Superior temporal gyrus (tissue), 1 donor: ENCODE data around the gene PRMT7.
"Not testable (repeated sequence)": the region's sequence is repeated elsewhere in the genome, so short reads cannot be mapped to it uniquely, and the experiment has no call there.

Experiments
- DNase-seq: peaks from one replicate; pipeline ENCODE4 v3.0.0-alpha.2; 2016; ENCODE audit errors: extremely low spot score

Gene PRMT7

DNA sequence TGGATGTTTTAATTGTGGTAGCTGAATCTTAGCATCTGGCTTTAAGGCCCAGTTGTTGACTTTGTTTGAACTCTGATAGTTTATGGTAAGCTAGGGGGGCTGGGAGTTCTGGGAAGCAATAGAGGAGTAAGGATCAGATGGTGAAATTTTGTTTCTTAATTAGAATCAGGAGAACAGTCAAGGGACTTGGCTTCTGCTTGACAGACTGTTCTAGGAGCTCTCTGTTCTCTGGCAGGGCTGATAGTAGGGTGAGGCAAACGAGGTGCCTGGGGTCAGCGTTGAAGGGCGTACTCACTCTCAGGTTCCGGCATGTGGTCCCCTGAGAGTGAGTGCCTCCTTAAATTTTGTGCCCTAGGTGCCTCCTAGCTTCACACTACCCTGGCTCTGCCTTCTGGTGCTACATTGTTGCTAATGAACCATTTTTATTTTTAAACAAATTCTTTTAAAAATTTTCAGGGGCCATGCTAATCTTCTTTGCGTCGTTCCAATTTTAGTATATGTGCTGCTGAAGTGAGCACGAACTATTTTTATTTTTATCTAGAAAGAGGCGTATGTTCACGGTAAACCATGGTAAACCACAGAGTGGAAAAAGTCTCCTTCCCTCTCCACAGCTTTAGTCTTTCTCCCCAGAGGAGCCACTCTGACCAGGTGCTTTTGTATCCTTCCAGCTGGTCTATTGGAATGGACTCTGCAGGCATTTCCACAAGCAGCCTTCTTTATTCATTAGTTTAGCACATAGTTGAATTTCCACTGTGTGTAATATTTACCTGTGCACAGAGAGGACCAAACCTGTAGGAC is 26.8 kb upstream of the PRMT7 start:
- no peak for DNase-seq

DNA sequence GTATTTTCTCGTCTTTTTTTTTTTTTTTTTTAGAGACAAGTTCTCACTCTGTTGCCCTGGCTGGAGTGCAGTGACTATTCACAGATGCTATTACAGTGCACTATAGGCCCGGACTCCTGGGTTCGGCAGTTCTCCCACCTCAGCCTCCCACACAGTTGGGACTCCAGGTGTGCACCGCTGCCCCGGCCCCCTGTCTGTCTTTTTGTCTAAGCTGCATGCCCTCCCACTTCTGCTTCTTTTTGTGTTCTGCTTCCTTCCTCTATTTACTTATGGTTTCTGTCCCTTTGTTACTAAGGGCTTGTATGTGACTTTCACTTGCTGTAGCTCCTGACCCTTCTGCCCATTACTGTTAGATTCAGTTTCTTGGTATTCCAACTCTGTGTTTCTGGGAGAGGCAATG is 26.0 kb upstream of the PRMT7 start:
- no peak for DNase-seq

DNA sequence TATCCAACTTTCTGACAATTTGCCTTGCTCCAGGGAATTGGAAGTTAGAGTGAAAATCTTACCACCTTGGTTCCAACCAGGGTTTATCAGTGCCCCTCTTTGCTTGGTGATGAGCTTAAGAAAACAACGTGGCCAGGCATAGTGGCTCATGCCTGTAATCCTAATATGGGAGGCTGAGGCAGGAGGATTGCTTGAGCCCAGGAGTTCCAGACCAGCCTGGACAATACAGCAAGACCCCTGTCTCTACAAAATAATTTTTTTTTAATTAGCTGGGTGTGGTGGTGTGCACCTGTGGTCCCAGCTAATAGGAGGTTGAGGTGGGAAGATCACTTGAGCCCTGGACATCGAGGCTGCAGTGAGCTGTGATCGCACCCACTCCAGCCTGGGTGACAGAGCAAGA is 25.1 kb upstream of the PRMT7 start:
- no peak for DNase-seq

DNA sequence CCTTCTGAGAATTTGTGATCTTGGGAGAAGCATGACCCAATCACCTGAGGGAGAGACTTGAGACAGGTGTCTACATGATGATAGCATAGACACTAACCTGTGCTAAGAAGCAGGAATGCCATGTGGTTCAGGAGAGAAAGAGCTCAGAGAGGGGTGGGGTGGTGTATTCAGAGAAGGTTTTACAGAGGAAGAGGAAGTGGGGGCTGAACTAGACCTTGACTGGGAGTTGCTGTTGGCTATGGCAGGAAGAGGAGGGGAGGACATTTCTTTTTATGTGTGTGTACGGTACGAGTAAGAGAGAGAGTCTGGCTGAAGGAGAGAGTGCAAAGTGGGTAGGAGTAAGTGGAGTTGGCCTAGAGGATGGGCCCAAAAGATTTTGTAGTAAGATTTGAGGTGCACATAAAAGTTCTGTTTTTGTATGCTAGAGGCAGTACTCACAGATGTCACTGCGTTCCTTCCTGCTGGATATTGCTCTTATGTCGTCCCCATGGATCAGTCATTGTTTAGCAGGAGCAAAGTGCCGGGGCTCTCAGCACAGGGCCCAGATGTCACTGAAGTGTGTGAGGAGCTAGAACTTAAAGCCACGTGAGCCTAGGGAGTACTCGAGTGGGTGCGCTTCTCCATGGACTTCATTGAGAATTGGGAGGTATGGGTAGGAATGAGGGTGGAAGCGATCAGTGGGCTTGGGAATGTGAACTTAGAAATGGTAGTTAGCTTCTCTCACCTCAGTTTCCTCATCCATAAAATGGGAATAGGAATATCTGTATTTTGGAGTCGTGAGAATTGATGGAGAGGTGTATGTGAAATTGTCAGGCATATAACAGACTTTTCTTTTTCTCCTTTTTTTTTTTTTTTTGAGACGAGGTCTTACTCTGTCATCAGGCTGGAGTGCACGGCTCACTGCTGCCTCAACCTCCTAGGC is 24.4 kb upstream of the PRMT7 start:
- DNase-seq: no peak

DNA sequence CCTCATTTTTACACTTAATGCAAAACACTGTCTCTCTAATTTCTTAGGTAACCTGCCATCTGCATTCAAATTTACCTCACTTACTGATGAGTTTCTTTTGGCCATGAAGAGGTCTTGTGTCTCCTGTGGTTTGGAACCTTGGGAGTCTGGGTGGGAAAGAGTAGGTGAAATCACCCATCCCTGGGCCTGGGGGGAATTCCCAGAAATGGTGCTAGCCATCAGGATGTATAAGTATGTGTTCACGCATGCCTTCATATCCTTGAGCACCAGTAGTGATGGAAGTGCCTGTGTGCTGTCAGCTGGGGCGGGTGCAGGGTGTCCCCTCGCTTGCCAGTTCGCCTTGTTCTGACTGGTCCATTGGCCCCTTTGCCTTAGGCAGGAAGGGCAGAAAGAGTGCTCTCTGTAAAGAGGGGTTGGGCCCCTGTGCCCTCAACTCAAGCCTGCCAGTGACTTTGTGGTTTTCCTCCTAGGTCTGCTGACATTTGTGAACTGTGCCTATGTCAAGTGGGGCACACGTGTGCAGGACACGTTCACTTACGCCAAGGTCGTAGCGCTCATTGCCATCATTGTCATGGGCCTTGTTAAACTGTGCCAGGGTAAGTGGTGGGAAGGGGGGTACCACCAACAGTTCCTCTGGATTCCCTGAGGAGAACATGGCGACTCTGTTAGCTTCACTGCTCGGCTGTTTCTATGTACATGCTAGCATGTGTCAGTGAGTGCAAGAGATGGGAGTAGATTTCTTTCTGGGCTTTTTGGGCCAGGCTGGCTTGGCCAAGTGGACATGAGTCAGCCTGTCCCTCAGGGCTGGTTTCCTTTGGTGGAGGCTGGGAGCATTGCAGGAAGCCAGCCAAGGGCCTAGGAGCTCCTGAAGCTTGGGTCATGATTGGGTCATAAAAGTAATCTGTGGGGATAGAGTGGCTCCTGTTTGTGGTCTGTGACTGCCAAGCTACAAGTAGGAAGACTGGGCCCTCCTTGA is 23.3 kb upstream of the PRMT7 start:
- no peak for DNase-seq

DNA sequence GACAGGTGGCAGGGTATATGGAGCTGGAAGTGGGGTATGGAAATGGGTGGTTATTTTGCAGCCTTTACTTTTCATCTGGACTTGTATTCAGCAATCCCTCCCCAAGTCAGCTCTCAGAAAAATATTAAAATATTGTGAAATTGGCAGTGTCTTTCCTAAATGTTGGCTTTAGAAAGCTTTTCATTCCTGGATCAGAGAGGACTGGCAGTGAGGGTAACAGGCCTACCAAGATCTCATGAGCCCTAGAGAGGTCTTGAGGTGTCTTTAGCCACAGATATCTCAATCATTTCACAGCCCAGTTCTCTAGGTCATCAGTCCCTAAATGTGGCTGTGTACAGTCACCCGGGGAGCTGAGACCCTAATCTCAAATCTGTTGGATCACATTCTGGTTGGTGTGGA is 22.6 kb upstream of the PRMT7 start:
- DNase-seq: no peak

DNA sequence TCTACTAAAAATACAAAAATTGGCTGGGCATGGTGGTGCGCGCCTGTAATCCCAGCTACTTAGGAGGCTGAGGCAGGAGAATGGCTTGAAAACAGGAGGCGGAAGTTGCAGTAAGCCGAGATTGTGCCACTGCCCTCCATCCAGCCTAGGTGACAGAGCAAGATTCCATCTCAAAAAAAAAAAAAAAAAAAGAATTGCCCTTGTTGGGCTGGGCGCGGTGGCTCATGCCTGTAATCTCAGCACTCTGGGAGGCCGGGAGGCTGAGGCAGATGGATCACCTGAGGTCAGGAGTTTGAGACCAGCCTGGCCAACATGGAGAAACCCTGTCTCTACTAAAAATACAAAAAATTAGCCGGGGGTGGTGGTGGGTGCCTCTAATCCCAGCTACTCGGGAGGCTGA is 22.0 kb upstream of the PRMT7 start:
- DNase-seq: not testable (repeated sequence)

DNA sequence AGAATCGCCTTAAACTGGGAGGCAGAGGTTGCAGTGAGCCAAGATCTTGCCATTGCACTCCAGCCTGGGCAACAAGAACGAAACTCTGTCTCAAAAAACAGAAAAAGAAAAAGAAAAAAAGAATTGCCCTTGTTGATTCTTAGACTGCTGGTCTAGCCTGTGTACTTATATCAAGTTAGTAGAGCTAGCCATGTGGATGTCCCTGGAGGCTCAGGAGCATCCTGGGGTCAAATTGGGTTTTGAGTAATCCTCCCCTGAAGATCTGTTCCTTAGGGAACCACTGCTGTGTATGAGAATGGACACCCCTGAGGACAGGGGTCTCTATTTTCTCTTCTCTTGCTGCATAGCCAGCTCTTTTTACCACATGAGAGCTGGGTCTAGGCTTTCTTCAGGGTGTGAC is 21.6 kb upstream of the PRMT7 start:
- no peak for DNase-seq

DNA sequence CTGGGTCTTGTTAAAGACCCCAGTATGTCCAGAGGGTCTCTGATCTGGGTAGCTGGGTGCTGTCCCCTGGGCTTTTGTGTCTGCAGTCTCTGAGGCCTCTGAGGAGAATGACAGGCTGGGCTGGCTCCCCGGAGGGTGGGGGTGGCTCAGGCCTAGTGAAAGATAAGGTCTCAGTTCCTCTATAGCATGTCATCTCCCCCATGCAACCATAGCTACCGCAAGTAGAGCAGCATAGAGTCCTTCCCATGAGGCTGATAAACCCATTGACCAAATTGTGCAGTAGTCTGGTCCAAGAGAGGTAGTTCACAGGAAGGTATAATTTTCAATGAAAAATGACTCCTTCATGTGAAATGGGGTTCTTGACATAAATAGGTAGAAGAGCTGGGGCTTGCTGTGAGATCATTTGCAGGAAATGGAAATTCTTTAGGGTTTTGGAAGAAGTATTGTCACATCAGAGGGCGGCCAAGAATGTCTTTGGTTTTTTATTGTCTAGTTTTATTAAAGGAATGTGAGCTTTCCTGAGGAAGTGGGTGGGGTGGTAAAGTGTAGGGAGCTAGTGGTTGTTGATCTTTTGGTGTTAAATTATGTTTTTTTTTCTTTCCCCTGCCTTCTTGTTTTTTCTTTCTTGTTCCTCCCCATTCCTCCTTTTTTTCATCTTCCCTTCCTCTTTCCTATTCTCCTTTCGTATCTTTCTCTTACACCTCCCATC is 21.0 kb upstream of the PRMT7 start:
- DNase-seq: no peak

DNA sequence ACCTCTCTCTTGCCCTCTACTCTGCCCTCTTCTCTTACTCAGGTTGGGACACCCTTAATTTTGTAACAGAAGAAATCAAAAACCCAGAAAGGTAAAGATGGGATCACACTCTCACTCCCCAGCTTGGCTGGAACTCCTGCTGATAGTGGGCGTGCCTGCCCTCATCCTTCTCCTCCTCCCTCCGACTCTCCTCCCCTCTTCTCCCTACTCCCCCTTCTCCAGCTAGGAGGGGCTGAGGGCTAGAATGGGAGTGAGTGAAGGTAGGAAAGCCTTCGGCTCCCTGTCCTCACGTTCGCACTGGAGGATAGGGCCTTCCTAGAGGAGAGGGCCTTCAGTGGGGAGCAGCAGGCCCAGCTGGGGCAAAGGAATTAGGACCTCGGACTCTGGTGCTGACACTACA is 20.4 kb upstream of the PRMT7 start:
- no peak for DNase-seq

DNA sequence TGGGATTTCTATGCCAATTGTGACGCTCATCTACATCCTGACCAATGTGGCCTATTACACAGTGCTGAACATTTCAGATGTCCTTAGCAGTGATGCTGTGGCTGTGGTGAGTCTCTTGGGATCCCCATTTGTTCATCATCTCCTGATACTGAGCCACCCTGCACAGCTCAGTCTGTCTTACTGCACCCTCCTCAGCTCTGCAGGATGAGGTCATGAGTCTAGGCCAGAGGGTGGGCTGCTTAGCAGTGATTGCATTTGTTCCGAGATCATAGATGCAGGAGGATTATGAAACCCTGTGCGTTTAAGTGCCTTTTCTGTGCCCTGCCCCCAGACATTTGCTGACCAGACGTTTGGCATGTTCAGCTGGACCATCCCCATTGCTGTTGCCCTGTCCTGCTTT is 19.6 kb upstream of the PRMT7 start:
- DNase-seq: no peak

DNA sequence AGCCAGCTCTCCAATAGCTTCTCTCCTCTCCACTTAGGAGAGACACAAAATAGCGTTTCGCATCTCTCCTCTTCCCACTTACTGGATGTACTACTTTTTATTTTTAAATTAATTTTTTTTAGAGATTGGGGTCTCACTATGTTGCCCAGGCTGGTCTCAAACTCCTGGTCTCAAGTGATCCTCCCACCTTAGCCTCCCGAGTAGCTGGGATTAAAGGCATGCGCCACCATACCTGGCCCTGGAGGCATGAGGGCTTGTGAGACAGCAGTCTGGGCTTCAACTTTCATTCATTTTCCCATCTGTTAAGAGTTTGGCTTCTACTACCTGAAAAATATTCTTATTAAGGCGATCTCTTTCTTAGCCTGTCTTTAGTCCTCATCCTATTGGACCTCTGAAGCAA is 18.4 kb upstream of the PRMT7 start:
- no peak for DNase-seq

DNA sequence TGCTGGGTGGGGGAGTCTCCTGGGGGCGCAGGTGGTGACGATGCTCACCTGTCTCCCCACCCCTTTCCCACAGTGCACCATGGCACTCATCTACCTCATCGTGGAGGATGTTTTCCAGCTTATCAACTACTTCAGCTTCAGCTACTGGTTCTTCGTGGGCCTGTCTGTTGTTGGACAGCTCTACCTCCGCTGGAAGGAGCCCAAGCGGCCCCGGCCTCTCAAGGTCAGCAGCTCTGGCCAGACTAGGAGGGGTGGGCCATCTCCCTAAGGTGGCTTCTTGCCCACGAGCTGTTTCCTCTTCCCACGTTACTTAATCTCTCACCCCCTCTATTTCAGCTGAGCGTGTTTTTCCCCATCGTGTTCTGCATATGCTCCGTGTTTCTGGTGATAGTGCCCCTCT is 14.5 kb upstream of the PRMT7 start:
- no peak for DNase-seq

DNA sequence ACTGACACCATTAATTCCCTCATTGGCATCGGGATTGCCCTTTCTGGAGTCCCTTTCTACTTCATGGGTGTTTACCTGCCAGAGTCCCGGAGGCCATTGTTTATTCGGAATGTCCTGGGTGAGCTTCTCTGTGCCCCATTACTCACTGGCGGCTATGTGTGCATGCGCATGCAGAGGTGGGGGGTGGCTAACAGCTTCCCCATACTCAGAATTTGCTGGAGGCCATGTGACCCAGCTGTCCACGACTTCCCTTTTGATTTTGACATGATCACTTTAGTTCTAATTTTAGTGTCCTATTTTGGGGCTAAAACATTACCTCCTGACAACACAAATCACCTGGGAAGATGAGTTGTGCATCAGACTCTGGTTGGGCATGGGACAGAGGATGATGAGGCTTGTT is 14.1 kb upstream of the PRMT7 start:
- no peak for DNase-seq

DNA sequence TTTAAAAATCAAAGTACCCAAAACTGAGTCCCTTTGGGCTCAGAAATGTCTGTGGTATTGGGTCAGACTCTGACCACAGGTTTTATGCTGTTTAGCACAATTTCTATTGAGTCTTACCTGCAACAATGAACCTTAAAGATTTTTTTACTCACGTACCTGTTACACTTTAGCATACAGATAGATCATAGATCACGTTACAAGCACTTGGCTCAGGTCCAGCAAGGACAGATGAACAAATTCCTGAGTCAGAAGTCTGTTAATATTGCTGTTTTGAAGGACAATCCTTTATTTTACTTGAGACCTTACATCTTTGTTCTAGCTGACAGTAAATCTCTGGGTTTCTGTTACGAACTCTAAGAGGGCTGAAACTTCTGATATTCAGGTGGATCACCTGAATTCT is 12.9 kb upstream of the PRMT7 start:
- DNase-seq: no peak

DNA sequence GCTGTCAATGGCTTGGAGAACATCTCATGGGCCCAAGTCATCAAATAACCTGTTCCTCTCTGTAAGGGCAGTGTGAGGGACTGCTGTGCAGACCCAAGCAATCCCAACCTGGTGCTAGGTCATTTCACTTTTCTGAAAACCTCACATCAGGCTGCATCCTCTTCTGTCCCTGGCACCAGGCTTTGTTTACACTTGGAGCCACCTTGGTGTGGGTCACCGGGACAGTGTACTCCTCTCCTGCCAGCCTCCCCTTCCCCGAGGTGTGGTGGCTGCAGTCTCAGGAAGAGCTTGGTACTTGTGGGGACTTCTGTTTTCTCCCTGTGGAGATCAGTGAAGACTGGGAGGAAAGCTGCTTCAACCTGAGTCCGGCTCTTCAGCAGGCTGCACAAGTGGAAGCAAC is 12.5 kb upstream of the PRMT7 start:
- DNase-seq: no peak

DNA sequence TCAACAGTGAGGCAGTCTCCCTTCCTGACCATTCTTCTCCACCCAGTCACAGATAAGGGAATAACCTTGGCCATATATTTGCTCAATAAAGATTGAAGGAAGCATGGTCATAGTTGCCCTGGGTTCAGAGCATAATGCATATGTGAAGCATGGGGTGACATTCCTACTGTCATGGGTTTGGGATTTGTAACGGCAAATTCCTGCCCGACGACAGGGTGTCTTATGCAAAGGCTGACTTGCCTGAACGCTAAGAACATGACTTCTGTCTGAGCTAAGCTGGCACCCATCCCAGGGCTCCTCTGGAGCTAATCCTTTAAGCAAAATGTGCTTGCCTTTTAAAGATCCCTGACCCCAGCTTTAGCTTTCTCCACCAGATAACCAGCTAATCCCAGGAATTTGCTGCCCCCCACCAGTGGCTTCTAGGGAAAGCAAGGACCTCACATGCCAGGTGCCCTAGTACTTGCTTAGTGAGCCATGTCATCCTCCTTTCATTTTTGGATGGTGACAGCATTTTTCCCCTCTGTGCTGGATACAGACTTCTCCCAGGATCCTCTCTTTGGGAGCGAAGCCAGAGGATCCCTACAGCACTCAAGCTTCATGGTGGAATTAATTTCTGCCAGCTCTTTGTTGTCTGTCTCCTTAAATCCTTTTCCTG is 11.8 kb upstream of the PRMT7 start:
- DNase-seq: peak; percentile 54

DNA sequence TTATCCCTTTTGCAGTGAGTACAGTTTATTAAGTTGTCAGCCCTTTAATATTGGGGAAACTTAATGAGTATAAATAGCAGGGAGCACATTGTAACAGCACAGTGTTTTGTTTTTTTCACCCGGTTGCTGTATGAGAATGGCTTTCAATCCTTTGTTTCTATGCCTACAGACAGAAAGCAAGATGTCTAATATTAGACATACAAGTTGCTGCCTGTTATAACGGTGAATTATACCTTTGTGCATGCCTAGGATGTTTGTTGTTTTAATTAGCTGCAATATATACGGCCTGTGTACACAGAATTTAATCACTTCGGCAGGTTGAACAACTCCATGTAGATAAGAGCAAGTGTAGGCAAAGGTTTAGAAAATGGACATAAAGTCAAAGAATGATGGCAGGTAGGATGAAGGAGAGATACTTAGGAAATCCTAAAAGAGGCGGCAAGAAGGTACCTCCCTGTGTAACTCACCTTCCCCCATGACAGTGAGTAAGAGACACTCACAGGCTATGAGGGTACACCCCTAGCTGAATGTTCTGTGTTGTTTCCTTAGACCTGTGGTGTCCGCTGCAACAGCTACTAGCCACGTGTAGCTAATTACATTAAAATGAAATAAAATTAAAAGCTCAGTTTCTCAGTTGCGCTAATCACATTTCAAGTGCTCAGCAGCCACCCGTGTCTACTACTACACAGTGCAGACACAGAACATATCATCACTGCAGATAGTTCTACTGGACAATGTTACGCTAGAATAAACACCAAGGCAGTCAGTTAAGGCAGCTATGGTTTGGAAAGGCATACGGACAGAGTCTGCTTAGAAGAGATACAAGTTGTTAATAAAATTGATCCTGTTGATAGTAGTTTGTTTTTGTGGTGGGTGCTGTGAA is 11.0 kb upstream of the PRMT7 start:
- no peak for DNase-seq

DNA sequence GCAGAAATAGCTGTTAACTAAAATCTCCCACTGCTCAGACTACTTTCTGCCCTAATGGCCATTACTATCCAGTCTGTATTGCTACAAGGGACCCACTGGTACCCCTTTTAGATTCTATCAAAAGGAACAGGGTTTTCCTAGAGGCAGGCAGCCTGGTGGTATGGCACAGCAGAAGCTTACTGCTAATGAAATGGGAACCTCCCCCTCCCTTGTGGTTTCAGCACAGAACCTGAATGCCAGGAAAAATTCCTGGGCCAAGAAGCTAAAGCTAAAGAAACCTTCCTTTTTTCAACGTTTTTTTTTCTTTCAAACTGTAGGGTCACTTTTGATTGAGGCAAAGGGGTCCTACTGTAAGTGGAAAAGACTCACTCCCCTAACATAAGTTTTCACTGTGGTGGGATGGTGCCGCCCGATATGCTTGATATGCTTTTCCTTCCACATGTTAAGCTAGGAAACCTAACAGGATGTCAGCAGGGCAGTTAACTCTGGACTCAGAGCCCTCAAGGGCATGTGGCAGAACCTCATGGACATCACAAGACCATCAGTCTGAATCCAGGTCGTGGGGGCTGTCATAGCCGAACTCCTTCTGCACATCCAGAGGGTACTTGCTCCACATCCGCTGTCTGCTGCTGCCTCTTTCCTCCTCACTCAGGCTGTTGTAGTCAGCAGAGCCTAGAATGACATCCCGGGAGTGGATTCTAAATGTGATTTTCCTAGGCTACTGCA is 9.9 kb upstream of the PRMT7 start:
- no peak for DNase-seq
